Forelimb muscle (tissue), 1 donor: ENCODE data around the gene ADAMTS18. TPM values are rescaled to one million over a fixed set of nuclear protein-coding genes. Genes with fewer than 3 reads are reported as not detected.

Experiments
- DNase-seq: peaks from one replicate; pipeline ENCODE4 v3.0.0-alpha.2; 2013; ENCODE audit warnings: low read depth
- polyA plus RNA-seq: library from polyadenylated mRNA; unstranded; fragments of 120-200 nt; gene quantifications from one replicate; pipeline ENCODE4 v1.2.1, GENCODE V29; 2013; ENCODE audit not compliant: insufficient read length

Gene ADAMTS18
- polyA plus RNA-seq, 1 donor: 0.92 TPM

DNA sequence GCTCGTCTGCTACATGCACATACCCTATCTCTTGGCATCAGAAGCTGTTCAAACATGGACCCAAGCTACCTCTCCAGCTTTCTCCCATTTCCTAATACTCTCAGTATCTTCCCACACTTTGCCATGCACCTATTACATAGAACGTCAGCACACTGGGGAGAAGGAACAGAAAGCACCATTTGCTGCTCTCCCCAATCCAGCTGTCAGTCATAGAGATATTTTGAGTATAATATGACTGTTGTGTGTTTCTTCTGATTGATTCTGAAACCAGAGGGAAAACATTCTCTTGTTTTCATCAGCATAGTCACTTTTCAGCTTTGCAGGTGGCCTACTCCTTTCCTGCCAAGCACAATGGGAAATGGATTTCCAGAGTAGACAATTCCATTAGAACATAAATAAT lies 107.1 kb downstream of the ADAMTS18 start:
- DNase-seq: no peak

DNA sequence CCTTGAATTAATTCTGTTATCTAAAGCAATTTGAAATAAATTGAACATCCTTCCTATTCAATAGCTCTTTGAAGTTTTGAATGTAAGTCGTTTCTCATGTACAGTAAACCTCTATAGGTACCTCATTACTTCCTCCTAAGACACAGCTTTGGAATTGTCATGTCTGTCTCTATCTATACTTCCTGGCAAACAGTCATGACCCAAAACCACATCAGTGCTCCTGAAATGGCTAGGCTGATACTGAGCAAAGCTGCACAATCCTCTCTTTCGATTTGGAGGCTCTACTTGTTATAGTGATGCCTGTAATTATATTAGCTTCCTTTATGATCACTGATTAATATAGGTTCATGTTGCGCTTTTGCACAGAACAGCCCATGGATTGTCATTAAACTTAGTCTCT lies 110.1 kb downstream of the ADAMTS18 start:
- DNase-seq: no peak

DNA sequence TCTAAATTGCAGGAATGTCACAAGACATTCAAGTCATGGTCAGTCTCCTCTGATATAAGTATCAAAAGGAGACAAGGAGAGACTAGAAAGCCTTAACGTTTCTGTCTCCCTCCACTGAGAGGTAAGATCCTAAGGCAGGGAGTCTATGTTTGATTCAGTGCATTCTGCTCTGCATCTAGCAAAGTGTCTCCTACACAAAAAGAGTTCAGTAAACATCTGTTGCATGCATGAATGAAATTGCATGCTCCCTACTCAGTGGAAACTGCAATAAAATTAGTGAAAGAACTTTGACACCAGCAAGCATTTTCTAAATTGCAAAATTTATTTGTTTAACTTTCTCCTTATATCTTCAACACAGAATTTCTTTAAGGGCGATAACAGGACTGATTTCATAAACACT lies 111.1 kb downstream of the ADAMTS18 start:
- DNase-seq: no peak

DNA sequence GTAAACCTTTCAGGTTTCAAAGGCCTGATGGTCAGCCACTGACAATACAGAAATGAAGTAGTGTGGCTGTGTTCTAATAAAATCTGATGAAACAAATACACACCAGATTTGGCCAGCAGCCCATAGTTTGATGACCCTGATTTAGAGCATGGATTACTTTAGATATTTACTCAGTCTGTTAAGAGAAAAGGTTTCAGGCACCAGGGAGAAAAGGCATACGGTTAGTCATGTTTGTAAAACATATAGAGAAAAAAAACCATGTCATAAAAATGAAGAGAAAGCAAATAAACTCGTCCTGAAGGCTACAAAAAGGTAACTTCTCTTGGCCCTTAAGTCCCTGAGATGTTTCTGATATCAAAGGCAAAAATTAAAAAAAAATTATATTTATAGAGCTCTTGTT lies 112.1 kb downstream of the ADAMTS18 start:
- no peak for DNase-seq

DNA sequence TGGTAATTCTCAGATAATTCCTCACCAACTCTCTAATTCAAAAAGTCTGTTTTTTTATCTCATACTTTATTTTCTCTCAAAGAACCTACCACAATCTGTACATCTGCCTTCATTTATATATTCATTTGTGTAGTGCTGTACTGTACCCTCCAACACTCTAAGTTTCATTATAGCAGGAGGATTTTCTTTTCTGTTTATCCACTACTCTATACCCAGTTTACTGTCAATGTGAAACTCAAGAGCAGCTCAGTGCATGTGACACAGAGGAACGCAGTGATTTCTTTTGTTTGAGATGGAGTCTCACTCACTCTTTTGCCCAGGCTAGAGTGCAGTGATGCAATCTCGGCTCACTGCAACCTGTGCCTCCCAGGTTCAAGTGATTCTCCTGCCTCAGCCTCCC lies 117.8 kb downstream of the ADAMTS18 start:
- no peak for DNase-seq

DNA sequence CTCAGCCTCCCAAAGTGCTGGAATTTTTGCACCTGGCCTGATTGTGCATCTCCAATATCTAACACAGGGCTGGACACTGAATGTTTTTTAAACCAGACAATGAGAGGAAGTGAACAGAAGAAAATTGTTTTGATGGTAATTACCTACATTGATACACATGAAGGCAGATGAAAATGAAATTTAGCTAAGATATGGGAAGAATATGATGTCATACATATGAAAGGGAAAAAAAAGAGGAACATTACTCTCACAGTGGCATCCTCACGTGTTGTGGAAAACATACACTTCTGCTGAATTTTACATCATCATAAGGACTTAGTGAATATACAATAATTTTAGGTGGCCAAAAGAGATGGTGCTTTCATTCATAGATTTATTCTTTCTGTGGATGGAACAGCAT lies 124.0 kb downstream of the ADAMTS18 start:
- no peak for DNase-seq

DNA sequence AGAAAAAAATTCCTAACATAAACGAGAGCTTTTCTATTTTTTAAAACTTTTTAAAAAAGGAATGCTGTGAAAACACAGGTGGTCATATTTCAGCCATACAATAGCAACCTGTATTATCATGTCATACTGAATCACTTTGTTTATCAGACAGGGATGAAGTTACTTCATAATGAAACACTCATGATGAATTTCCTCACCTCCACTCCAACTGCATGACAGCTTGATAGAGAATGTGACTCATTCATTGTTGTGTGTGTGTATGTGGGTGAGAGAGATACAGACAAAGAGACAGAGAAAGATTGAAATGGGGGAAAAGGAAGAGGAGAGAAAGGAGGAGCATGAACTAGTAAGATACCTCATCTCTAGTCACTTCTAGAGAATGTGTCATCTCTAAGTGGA lies 126.7 kb downstream of the ADAMTS18 start:
- DNase-seq: no peak

DNA sequence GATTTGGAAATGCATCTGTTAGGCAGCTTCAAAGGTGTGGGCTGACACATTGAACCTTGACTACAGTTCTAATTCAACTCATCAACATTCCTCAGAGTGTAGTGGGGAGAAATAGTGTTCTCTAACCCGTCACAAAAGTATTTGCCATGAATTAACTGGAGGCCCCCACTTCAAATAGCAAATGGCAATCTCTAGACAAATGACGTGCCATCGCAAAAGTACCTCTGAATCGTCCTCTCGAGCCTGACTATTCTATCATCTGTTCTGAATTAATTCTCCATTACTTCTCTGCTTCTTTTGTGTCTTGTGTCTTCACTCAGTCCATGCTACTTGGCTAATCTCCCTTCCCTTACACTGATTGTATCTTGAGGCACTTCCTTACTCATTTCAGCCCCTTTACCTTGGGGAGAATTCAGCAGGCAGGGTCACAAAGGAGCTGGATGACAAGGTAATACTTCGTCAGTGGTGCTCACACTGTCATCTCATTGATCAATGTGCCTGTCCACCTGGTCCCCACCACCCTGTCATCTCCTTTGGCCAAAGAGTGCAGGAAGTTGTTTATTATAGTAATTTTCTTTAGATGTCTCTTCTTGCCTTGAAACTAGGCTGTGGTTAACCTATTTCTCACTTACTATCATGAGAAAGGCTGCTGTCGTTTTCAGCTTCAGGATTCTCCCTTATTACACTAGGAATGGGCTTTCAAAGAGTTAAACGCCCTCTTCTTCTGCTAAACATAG lies 127.2 kb downstream of the ADAMTS18 start:
- DNase-seq: no peak

DNA sequence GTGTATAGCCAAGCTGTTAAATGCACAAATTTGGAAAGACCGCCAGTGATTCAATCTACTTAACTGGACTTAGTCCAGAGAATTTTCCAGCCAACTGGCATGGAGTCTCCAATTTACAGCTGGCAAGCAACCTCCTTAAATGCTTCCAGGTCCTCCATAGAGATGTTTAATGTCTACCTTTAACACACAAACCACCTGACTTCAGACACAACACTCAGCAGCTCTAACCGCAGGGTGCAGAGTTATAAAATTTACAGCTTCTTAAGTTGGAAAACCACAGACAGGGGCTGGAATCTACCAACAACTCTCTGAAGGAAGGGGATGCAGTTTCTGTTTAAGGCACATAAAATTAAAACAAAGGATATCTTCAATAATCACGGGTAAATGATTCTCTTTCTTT lies 128.8 kb downstream of the ADAMTS18 start:
- DNase-seq: no peak

DNA sequence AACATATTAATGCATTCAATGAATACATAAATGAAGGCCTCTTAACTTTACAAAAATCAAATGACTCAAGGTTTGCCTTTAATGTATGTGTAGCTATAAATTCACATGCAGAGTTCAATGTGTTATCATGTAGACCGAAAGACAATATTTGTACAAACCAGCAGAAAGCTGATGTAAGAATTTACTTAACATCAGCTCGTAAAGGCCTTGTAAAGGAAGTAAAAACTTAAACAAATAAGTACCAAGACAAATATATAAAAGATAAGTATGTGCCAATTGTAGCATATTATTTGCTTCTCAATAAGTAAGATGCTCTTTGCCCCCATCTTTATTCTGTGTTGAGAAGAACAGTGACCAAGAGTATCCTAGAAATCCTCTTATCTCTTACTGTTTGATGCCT lies 130.0 kb downstream of the ADAMTS18 start:
- no peak for DNase-seq

DNA sequence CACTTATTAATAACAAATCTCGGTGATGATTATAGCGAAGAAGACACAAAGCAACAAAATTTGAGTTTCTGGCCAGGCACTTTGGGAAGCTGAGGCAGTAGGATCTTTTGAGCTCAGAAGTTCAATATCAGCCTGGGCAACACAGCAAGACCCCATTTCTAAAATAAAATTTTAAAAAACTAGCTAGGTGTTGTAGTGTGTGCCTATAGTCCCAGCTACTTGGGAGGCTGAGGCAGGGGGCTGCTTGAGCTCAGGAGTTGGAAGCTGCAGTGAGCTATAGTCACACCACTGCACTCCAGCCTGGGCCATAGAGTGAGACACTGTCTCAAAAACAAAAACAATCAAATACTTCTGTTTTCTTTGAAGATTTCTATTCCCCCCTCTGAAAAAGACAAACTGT lies 130.7 kb downstream of the ADAMTS18 start:
- no peak for DNase-seq

DNA sequence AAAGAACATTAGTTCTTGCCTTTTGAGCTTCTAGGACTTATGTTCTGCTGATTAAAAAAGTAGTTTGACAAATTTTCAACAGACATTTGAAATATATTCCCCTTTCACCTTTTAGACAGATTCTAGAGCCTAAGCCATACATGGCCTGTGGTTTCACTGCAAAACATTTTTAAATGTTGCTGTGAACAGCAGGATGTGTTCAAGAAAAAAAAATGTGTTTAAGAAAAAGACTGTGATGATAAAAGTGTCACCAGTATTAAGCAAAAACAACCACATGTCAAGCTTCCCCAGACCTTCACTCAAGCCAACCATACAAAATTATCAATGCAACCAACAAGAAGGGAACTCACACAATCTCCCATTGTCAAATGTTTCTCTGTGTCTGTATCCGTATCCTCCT lies 132.2 kb downstream of the ADAMTS18 start:
- no peak for DNase-seq

DNA sequence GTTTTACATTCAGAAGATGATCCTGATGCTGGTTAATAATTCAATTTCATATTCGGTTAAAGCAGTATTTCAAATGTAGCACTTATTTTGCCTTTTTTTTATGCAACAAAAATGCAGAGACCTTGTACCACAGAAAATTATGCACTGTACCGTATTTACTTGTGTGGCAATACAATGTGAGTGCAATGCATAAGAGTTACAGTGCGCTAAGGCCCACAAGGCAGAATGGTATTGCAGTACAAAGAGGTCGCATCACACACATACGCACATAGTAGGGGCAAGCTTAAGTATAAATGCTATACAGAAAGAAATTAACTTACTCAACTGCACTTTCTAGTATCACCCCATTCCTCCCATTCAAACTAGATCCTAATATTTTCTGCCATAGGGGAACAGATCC lies 132.6 kb downstream of the ADAMTS18 start:
- DNase-seq: no peak

DNA sequence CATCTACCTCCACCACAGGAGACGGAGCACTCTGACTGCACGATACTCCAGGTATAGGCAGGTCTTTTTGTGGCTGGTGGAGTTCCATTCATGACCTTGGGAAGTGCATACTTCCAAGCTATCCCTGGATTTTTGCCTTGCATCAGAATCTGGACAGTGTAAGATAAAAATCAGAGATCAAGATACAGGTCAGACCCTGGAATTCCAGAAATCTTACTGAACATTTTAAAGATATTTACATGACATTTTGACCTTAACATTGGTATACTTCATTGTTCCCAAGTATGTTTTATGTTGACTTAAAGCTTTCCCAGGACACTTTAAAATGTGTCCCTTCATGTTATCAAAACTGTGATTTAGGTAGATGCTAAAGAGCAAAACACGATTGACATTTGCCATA lies 134.6 kb downstream of the ADAMTS18 start:
- DNase-seq: no peak

DNA sequence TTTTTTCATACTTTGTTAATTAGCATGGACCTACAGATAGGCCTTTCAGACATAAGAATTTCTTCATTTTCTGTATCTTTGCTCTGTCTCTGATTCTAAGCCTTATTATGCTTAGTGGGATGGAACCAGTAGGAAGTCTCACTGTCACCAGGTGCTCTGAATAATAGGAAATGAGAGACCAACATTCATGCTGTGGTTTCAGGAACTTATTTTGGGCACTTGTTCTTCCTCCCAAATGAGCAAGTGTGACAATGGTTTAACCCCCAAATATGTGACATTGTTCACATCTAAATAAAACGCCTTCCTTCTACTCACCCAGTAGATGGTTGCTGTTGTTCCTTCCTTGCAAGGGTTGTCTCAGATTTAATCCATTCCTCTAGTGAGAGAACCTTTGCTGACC lies 135.4 kb downstream of the ADAMTS18 start:
- DNase-seq: no peak

DNA sequence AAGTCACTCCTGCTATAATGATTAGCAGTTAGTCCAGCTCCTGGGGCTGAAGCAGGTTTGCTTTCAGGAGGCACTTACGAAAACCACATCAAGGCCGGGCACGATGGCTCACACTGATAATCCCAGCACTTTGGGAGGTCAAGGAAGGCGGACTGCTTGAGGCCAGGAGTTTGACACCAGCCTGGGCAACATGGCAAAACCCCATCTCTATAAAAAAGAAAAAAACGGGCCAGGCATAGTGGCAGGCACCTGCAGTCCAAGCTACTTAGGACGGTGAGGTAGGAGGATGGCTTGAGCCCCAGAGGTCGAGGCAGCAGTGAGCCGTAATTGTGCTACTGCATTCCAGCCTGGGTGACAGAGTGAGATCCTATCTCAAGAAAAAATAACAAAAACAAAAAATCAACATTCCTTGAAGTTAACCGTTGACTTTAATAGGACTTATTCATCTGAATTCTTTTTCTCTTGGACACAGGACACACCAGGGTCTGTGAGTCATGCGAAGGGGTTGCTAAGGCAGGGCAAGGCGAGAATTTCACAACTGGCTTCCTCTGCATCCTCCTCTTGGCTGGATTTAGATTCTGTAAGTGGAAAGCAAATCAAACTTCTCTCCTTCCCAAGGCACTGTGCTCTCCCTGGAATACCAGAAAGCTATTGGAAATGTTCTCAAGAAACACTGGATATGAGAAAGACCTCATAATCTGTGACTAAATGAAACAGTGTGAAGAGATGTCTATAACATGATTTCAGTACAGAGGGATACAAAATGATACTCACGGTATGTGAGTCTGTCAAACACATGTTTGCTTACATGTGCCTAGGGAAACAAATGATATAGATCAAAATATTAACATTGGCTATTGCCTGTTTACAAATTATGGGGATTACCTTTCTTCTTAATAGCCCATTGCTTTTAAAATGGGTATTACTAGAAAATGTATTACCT lies 136.1 kb downstream of the ADAMTS18 start:
- no peak for DNase-seq

DNA sequence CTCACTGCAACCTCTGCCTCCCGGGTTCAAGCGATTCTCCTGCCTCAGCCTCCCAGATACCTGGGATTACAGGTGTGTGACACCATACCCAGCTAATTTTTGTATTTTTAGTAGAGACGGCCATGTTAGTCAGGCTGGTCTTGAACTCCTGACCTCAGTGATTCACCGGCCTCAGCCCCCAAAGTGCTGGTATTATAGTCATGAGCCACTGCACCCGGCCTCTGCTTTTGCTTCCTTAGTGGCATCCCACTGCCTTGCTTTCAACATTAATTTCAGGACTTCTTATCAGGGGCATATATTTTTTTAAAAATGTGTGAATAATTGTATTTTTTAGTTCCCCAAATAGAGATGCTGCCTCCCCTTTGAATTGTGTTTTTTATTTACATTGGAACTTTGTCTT lies 136.8 kb downstream of the ADAMTS18 start:
- DNase-seq: no peak

DNA sequence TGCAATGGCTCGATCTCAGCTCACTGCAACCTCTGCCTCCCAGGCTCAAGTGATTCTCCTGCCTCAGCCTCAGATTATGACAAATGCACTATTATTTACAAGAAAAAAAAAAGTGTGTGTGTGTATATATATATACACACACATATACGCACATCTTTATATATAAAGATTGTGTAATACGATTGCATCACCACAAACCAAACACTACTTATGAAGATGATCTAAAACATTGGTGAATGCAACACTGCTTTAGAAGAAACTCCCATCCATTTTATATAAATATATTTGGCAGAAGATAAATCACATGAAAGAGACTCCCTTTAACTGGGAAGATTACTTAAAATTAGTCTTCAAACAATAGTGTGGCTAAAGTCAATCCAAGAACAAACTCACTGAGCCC lies 138.9 kb downstream of the ADAMTS18 start:
- no peak for DNase-seq

DNA sequence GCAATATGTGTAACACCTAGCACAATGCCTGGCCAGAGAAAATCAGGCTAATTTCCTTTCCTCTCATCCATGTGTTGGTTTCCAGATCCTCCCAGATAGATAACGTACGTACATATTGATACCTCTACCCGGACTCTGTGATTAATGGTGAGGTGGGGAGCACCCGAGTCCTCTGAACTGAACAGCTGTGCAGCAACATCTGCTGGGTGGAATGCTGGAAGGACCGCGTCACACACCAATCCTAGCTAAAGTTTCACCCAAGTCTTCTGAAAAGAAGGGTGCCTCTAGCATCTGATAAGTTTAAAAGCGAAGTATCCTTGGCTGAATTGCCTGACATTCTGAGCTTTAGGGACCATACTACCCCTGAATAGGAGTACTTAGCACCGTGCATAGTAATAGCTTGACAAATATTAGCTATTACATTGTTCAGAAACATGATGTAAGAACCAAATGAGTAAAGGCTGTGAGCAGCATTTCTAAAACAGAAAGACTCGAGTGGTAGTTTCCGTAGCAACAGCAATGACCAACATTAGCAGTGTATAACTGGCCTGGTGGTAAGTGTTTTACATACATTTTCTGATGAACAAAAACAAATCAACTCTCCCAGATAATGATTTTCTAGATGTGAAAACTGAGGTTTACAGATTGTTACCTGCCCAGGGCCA lies 144.3 kb downstream of the ADAMTS18 start:
- DNase-seq: no peak

DNA sequence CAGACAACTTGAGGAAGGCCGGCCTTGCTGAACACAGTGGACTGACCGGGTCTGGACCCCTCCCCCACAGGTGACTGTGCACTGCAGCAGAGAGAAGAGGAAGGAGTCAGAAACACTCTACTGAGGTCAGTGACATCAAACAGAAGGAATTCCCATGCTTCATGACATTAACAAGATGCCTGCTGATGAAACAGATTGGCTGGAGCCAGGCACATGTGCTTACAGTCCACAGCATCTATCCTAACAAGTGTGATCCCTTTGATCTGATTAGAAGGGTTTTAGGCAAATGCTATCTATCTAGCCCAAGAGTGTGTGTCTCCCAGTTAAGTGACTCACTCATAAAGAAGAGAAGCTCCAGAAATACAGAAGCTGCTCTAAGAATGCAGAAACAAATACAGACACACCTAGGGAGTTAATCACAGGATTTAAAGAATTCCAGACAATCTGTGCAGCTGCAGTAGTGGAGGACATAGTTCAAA lies 145.5 kb downstream of the ADAMTS18 start:
- DNase-seq: no peak

DNA sequence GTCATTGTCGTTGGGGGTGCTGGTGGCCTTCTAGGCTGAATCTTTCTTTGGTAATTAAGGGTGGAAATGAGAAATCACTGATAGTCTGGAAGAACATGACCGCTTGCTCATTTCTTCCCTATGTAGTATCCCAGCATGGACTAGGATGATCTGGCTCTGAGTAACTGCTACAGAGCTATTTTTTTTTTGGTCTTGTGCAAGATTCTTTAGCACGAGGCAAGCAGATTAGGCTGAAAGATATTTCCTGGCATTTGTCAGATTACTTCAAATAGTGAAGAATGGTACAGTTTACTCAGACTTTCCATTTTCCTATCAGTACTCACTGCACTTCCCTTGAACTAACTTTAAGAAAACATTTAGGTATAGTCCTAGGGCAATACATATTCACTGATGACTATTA lies 146.6 kb downstream of the ADAMTS18 start:
- DNase-seq: no peak

DNA sequence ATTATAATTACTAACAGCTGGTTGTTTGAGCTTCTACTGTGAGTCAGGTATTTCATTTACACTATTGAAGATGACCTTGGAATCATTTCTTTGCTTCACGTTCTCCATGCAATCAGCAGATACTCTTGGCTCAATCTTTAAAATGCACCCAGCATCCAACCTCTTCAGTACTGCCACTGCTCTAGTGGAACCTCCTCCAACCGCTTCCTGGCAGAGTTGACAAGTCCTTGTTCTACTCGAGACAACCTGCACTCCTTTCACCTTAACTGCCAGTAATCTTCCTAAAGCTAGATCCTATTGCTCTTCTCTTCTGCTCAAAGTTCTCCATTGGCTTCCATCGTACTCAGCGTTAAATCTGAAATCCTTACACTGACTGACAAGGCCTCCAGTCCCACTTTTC lies 149.2 kb downstream of the ADAMTS18 start:
- no peak for DNase-seq
